Measurements from ENCODE around the gene GPR152. TPM values are rescaled to one million over a fixed set of nuclear protein-coding genes. Genes with fewer than 3 reads are reported as not detected.
"Not testable (repeated sequence)": the region's sequence is repeated elsewhere in the genome, so short reads cannot be mapped to it uniquely, and the experiment has no call there.

The GPR152 gene
- total RNA-seq, 2 donors from 2014 or later = not detected

DNA sequence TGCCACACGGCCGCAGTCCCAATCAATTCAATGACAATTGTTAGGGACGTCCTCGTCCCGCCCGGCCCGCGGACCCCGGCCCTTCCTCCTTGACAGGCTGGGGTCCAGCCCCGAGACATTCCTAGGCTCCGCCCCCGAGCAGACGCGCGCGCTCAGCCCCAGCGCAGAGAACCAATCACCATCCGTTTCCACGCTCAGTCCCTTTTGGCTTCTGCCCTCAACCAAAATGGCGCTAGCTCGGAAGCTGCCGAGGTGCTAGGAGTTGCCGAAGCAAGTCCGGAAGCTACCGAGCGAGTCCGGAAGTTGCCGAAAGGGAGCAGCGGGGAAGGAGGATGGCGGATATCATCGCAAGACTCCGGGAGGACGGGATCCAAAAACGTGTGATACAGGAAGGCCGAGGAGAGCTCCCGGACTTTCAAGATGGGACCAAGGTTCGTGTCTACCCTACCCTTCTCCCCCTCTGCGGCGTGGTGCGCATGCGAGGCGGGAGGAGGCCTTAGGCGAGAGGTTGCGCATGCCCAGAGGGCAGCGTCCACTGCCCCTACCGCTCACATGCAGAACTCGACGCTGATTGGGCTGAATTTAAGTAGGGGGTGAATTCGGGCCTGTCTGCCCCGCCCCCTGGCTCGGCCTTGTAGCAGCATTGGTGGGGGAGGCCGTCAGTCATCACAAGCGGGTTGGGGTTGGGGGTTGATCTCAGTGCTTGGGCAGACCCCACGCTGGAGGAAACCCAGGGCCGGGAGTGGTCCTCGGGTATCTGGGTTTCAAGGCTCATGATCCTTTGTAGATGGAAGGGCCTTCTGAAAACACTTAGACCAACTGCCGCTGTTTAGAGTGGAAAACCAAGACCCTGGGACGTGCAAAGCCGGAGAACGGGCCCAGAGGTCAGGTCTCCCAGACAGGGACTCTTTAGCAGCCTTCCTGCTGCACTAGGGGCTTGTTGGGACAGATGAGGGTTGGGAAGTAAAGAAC, 30.6 kb upstream of the GPR152 start, which contains the start of gene AIP:
AIP (plus strand) TSS at position 200 of the 972 bp plus-strand sequence; CDS start at position 333, 133 bp downstream.
- peak; percentile 97 for DNase-seq (ENCODE audit: low spot score)
- intact Hi-C loops (cut with DNase I) = no loop called here
- 9% methylated on average over 60 of the region's 60 CpGs for WGBS
- no peaks in the 10 kb centered on the region for H3K36me3 ChIP-seq
- peaks cover 6% of the 10 kb centered on the region for H3K4me1 ChIP-seq (replicated peaks)
- peak within 1 kb of the TSS; percentile 77 to 85 for H3K27ac ChIP-seq
- peak; percentile 70 for TF ChIP-seq POLR2A (IDR thresholded peaks at IDR 0.05)
- TF ChIP-seq, protein P1, sequence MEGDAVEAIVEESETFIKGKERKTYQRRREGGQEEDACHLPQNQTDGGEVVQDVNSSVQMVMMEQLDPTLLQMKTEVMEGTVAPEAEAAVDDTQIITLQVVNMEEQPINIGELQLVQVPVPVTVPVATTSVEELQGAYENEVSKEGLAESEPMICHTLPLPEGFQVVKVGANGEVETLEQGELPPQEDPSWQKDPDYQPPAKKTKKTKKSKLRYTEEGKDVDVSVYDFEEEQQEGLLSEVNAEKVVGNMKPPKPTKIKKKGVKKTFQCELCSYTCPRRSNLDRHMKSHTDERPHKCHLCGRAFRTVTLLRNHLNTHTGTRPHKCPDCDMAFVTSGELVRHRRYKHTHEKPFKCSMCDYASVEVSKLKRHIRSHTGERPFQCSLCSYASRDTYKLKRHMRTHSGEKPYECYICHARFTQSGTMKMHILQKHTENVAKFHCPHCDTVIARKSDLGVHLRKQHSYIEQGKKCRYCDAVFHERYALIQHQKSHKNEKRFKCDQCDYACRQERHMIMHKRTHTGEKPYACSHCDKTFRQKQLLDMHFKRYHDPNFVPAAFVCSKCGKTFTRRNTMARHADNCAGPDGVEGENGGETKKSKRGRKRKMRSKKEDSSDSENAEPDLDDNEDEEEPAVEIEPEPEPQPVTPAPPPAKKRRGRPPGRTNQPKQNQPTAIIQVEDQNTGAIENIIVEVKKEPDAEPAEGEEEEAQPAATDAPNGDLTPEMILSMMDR (IDR thresholded peaks at IDR 0.05) = peak in 2 of 4 experiments; percentile 34 to 44
- peak; percentile 99 for TF ChIP-seq POLR2AphosphoS5 (IDR thresholded peaks at IDR 0.05)
- H3K27me3 ChIP-seq (replicated peaks; ENCODE audit: insufficient read depth) = no peaks in the 10 kb centered on the region
- peak within 1 kb of the TSS; percentile 45 to 46 for H3K4me3 ChIP-seq
- H3K9me3 ChIP-seq = no peaks in the 10 kb centered on the region

DNA sequence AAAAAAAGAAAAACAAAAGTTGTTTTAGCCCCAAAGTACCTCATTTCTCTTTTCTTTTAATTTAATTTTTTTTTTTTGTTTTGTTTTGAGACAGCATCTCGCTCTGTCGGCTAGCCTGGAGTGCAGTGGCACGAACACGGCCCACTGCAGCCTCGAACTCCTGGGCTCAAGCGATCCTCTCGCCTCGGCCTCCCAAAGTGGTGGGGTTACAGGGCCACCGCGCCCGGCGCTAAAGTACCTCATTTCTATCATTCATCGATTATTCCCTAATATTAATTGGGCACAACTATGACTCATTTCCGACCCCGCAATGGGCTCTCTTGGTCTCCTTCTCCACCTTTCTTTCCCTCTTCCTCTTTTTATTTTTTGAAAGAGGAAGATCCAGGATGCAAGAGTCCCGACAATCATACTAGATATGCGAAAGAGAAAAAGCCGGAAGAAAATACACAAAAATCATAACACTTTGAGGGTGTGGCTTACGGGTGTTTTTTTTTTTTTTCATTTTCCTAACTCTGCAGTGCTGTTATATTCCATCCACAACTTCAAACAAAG, 29.8 kb upstream of the GPR152 start:
- no peaks in the 10 kb centered on the region for H3K36me3 ChIP-seq
- no peaks in the 10 kb centered on the region for H3K9me3 ChIP-seq
- no peak for DNase-seq (ENCODE audit: low spot score)
- TF ChIP-seq POLR2AphosphoS5 (IDR thresholded peaks at IDR 0.05) (no peak), POLR2A (IDR thresholded peaks at IDR 0.05) (no peak)
- TF ChIP-seq, protein P1 (IDR thresholded peaks at IDR 0.05) = no peak
- H3K27ac ChIP-seq = peak overlapping the region; percentile 77 to 85
- 46% methylated on average over 19 of the region's 19 CpGs for WGBS
- H3K4me3 ChIP-seq = peak overlapping the region; percentile 45 to 46
- intact Hi-C loops (cut with DNase I) = no loop called here
- H3K27me3 ChIP-seq (replicated peaks; ENCODE audit: insufficient read depth) = no peaks in the 10 kb centered on the region
- H3K4me1 ChIP-seq (replicated peaks) = peaks cover 6% of the 10 kb centered on the region

DNA sequence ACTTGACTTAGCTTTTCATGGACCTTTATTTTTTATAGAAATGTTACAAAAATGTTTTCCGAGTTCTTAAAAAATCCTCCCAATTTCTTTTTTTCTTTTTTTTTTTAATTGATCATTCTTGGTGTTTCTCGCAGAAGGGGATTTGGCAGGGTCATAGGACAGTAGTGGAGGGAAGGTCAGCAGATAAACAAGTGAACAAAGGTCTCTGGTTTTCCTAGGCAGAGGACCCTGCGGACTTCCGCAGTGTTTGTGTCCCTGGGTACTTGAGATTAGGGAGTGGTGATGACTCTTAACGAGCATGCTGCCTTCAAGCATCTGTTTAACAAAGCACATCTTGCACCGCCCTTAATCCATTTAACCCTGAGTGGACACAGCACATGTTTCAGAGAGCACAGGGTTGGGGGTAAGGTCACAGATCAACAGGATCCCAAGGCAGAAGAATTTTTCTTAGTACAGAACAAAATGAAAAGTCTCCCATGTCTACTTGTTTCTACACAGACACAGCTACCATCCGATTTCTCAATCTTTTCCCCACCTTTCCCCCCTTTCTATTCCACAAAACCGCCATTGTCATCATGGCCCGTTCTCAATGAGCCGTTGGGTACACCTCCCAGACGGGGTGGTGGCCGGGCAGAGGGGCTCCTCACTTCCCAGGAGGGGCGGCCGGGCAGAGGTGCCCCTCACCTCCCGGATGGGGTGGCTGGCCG, 25.0 kb upstream of the GPR152 start:
- H3K4me1 ChIP-seq (replicated peaks); H3K27me3 ChIP-seq (replicated peaks; ENCODE audit: insufficient read depth); intact Hi-C loops (cut with DNase I); H3K4me3 ChIP-seq; H3K27ac ChIP-seq; DNase-seq (ENCODE audit: low spot score); H3K9me3 ChIP-seq; H3K36me3 ChIP-seq: not testable (repeated sequence)
- WGBS = 80% methylated on average over 15 of the region's 16 CpGs

DNA sequence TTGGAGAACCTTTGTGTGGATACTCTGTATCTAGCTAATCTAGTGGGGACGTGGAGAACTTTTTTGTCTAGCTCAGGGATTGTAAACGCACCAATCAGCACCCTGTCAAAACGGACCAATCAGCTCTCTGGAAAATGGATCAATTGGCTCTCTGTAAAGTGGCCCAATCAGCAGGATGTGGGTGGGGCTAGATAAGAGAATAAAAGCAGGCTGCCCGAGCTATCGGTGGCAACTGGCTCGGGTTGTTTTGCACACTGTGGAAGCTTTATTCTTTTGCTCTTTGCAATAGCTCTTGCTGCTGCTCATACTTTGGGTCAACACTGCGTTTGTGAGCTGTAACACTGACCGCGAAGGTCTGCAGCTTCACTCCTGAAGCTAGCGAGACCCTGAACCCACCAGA, 24.2 kb upstream of the GPR152 start:
- H3K9me3 ChIP-seq; DNase-seq (ENCODE audit: low spot score); H3K27ac ChIP-seq; H3K27me3 ChIP-seq (replicated peaks; ENCODE audit: insufficient read depth); H3K4me1 ChIP-seq (replicated peaks); H3K36me3 ChIP-seq; intact Hi-C loops (cut with DNase I); H3K4me3 ChIP-seq: not testable (repeated sequence)
- WGBS = 86% methylated on average over 10 of the region's 10 CpGs

DNA sequence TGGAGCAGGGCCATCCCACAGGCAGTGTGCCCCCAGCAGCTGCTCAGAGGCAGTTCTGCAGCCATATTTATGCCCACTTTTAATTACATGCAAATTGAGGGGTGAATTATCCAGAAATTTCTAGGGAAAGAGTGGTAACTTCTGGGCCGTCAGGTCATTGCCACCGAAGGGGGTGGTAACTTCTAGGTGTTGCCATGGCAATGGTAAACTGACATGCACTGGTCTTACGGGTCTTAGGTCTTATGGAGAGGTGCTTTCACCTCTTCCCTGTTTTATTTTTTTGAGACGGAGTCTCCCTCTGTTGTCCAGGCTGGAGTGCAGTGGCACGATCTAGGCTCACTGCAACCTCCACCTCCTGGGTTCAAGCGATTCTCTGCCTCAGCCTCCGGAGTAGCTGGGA, 20.4 kb upstream of the GPR152 start:
- 75% methylated on average over 7 of the region's 7 CpGs for WGBS
- intact Hi-C loops (cut with DNase I) = no loop called here
- no peaks in the 10 kb centered on the region for H3K9me3 ChIP-seq
- no peaks in the 10 kb centered on the region for H3K4me1 ChIP-seq (replicated peaks)
- no peaks in the 10 kb centered on the region for H3K36me3 ChIP-seq
- H3K27me3 ChIP-seq (replicated peaks; ENCODE audit: insufficient read depth) = no peaks in the 10 kb centered on the region
- TF ChIP-seq POLR2A (IDR thresholded peaks at IDR 0.05) (no peak), POLR2AphosphoS5 (IDR thresholded peaks at IDR 0.05) (no peak)
- TF ChIP-seq, protein P1 (IDR thresholded peaks at IDR 0.05) = no peak
- DNase-seq (ENCODE audit: low spot score) = no peak
- H3K4me3 ChIP-seq = no peak overlapping the region
- no peak overlapping the region for H3K27ac ChIP-seq
